H1 (cell line): ENCODE data around the gene SEMA3A.

Experiments used
- CHD1 ChIP-seq: IDR thresholded peaks from 2 replicates; pipeline ENCODE4 v1.6.1; 2012; ENCODE audit warnings: low read depth, low read length, improper control_type of control experiment
- GABPA ChIP-seq: IDR thresholded peaks from 2 replicates; pipeline ENCODE4 v1.6.1; 2011; ENCODE audit warnings: mild to moderate bottlenecking, low read length, moderate library complexity, borderline replicate concordance; ENCODE audit not compliant: insufficient read depth
- JUN ChIP-seq: IDR thresholded peaks from 2 replicates; pipeline ENCODE4 v1.6.1; 2011; ENCODE audit warnings: low read depth, mild to moderate bottlenecking, improper control_type of control experiment, low read length
- POLR2A ChIP-seq, 2 experiments: IDR thresholded peaks; 1 replicate in 1 of 2; 2 replicates in 1 of 2; pipeline ENCODE4 v1.6.1; 2011; ENCODE audit warnings: low read depth in 2 of 2, low read length in 2 of 2, mild to moderate bottlenecking in 2 of 2; ENCODE audit errors: control extremely low read depth in 1 of 2
- RAD21 ChIP-seq, 2 experiments: IDR thresholded peaks in 1 of 2; conservative IDR thresholded peaks in 1 of 2; 2 replicates each; pipeline ENCODE4 v1.6.1; 2011; ENCODE audit warnings: low read depth in 2 of 2, low read length in 2 of 2, improper control_type of control experiment in 1 of 2, inconsistent platforms in 1 of 2, mild to moderate bottlenecking in 1 of 2, moderate library complexity in 1 of 2
- SP2 ChIP-seq: IDR thresholded peaks from 2 replicates; pipeline ENCODE4 v1.6.1; 2012; ENCODE audit warnings: mild to moderate bottlenecking, low read length, inconsistent platforms
- TAF1 ChIP-seq: IDR thresholded peaks from 2 replicates; pipeline ENCODE4 v1.6.1; 2011; ENCODE audit warnings: mild to moderate bottlenecking, low read depth, low read length
- TAF7 ChIP-seq: optimal IDR thresholded peaks from 2 replicates; pipeline ENCODE3; 2011; ENCODE audit warnings: low read depth, mild to moderate bottlenecking, inconsistent platforms, low read length, moderate library complexity, borderline replicate concordance
- TEAD4 ChIP-seq: IDR thresholded peaks from 2 replicates; pipeline ENCODE4 v1.6.1; 2012; ENCODE audit warnings: low read depth, low read length, inconsistent platforms, mixed read lengths
- YY1 ChIP-seq: IDR thresholded peaks from 2 replicates; pipeline ENCODE4 v1.6.1; 2011; ENCODE audit warnings: low read depth, mild to moderate bottlenecking, low read length
- ZNF274 ChIP-seq: IDR thresholded peaks from 2 replicates; pipeline ENCODE4 v1.7.0; 2012; ENCODE audit warnings: low read length, borderline replicate concordance; ENCODE audit errors: extremely low read depth
- TF ChIP-seq, protein P1 (sequence below), 3 experiments: IDR thresholded peaks; 1 replicate in 2 of 3; 2 replicates in 1 of 3; pipeline versions ENCODE4 v1.5.1 to v1.6.1; 2011; ENCODE audit warnings: low read length in 3 of 3, mild to moderate bottlenecking in 3 of 3, inconsistent platforms in 2 of 3, low read depth in 1 of 3, moderate library complexity in 1 of 3; ENCODE audit not compliant: insufficient read depth in 1 of 3; ENCODE audit errors: control extremely low read depth in 1 of 3
- TF ChIP-seq, protein P2 (sequence below): fragments of 300-600 bp; sonication (generic); IDR thresholded peaks from 2 replicates; pipeline ENCODE4 v1.7.1; 2012; ENCODE audit warnings: low read length, moderate library complexity, mild to moderate bottlenecking, inconsistent platforms; ENCODE audit not compliant: insufficient replicate concordance

DNA sequence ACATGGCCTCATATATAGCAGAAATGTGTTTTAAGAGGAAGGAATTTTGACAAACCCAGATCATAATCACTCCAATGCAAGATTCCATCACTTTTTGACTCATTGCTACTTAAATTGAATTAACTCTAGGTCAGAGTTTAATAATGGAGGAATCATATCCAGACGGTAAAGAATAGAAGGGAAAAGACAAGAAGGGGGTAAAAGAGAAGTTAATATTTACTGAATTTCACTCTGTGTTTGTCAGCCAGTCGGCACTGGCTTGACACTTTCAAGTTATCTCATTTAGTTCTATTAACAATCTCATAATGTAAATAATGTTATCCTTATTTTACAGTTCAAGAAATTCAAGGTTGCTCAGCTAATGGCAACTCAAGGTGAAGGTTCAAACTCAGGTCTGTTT is 147.5 kb downstream of the SEMA3A start:
- TF ChIP-seq SP2 (no peak), POLR2A (IDR thresholded peaks at IDR 0.05; ENCODE audit: control extremely low read depth in 1 of 2, low read depth in 2 of 2, low read length in 2 of 2) (no peak), RAD21 (IDR thresholded peaks at IDR 0.05 in 1 of 2, conservative IDR thresholded peaks at IDR 0.05 in 1 of 2; ENCODE audit: low read depth in 2 of 2, low read length in 2 of 2) (no peak), CHD1 (no peak), ZNF274 (no peak), YY1 (no peak), JUN (no peak), GABPA (no peak), TAF7 (no peak), TEAD4 (no peak), TAF1 (no peak)
- TF ChIP-seq, protein P1, sequence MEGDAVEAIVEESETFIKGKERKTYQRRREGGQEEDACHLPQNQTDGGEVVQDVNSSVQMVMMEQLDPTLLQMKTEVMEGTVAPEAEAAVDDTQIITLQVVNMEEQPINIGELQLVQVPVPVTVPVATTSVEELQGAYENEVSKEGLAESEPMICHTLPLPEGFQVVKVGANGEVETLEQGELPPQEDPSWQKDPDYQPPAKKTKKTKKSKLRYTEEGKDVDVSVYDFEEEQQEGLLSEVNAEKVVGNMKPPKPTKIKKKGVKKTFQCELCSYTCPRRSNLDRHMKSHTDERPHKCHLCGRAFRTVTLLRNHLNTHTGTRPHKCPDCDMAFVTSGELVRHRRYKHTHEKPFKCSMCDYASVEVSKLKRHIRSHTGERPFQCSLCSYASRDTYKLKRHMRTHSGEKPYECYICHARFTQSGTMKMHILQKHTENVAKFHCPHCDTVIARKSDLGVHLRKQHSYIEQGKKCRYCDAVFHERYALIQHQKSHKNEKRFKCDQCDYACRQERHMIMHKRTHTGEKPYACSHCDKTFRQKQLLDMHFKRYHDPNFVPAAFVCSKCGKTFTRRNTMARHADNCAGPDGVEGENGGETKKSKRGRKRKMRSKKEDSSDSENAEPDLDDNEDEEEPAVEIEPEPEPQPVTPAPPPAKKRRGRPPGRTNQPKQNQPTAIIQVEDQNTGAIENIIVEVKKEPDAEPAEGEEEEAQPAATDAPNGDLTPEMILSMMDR (IDR thresholded peaks at IDR 0.05; ENCODE audit: control extremely low read depth in 1 of 3, insufficient read depth in 1 of 3, low read depth in 1 of 3, low read length in 3 of 3): no peak
- TF ChIP-seq, protein P2, sequence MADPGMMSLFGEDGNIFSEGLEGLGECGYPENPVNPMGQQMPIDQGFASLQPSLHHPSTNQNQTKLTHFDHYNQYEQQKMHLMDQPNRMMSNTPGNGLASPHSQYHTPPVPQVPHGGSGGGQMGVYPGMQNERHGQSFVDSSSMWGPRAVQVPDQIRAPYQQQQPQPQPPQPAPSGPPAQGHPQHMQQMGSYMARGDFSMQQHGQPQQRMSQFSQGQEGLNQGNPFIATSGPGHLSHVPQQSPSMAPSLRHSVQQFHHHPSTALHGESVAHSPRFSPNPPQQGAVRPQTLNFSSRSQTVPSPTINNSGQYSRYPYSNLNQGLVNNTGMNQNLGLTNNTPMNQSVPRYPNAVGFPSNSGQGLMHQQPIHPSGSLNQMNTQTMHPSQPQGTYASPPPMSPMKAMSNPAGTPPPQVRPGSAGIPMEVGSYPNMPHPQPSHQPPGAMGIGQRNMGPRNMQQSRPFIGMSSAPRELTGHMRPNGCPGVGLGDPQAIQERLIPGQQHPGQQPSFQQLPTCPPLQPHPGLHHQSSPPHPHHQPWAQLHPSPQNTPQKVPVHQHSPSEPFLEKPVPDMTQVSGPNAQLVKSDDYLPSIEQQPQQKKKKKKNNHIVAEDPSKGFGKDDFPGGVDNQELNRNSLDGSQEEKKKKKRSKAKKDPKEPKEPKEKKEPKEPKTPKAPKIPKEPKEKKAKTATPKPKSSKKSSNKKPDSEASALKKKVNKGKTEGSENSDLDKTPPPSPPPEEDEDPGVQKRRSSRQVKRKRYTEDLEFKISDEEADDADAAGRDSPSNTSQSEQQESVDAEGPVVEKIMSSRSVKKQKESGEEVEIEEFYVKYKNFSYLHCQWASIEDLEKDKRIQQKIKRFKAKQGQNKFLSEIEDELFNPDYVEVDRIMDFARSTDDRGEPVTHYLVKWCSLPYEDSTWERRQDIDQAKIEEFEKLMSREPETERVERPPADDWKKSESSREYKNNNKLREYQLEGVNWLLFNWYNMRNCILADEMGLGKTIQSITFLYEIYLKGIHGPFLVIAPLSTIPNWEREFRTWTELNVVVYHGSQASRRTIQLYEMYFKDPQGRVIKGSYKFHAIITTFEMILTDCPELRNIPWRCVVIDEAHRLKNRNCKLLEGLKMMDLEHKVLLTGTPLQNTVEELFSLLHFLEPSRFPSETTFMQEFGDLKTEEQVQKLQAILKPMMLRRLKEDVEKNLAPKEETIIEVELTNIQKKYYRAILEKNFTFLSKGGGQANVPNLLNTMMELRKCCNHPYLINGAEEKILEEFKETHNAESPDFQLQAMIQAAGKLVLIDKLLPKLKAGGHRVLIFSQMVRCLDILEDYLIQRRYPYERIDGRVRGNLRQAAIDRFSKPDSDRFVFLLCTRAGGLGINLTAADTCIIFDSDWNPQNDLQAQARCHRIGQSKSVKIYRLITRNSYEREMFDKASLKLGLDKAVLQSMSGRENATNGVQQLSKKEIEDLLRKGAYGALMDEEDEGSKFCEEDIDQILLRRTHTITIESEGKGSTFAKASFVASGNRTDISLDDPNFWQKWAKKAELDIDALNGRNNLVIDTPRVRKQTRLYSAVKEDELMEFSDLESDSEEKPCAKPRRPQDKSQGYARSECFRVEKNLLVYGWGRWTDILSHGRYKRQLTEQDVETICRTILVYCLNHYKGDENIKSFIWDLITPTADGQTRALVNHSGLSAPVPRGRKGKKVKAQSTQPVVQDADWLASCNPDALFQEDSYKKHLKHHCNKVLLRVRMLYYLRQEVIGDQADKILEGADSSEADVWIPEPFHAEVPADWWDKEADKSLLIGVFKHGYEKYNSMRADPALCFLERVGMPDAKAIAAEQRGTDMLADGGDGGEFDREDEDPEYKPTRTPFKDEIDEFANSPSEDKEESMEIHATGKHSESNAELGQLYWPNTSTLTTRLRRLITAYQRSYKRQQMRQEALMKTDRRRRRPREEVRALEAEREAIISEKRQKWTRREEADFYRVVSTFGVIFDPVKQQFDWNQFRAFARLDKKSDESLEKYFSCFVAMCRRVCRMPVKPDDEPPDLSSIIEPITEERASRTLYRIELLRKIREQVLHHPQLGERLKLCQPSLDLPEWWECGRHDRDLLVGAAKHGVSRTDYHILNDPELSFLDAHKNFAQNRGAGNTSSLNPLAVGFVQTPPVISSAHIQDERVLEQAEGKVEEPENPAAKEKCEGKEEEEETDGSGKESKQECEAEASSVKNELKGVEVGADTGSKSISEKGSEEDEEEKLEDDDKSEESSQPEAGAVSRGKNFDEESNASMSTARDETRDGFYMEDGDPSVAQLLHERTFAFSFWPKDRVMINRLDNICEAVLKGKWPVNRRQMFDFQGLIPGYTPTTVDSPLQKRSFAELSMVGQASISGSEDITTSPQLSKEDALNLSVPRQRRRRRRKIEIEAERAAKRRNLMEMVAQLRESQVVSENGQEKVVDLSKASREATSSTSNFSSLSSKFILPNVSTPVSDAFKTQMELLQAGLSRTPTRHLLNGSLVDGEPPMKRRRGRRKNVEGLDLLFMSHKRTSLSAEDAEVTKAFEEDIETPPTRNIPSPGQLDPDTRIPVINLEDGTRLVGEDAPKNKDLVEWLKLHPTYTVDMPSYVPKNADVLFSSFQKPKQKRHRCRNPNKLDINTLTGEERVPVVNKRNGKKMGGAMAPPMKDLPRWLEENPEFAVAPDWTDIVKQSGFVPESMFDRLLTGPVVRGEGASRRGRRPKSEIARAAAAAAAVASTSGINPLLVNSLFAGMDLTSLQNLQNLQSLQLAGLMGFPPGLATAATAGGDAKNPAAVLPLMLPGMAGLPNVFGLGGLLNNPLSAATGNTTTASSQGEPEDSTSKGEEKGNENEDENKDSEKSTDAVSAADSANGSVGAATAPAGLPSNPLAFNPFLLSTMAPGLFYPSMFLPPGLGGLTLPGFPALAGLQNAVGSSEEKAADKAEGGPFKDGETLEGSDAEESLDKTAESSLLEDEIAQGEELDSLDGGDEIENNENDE: no peak
